Measurements from ENCODE around the gene NFATC2.

DNA sequence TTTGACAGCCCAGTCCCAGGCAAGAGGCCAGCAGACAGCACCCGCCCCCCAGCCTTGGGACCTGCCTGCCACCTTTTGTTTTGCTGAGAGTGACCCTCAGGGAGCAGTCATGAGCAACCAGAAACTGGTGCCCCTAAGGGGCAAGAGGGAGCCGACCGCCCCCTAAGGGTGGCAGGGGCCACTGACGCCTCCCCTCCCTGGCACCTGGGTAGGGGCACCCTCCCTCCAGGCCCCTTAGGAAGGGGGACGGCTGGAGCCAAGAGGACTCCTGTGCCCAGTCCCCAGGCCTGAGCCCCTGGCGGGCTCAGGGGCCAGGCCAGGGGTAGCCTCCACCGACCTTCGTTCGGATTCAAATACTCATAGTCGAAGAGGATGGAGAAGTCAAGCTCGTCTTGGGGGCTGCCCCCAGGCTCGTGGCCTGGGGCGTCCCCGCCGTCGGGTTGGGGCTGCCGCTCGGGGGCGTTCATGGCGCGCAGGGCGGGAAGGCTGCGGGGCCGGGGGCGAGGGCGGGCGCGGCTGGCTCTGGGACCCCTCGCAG is 417 bp downstream of the NFATC2 start:
- TF ChIP-seq CTCF (IDR thresholded peaks at IDR 0.05) (no peak), POLR2A (IDR thresholded peaks at IDR 0.05) (no peak), EP300 (IDR thresholded peaks at IDR 0.05) (no peak)
